ENCODE measurements around the gene SLC2A3. TPM values are rescaled to one million over a fixed set of nuclear protein-coding genes. Genes with fewer than 3 reads are reported as not detected.
A peak's percentile ranks its signal among the peaks of the same experiment; 100 is the strongest.

SLC2A3 gene
- total and polyA plus RNA-seq, 2 donors (not counting 3 experiments of a cell fraction or from before 2014, with no cell fraction given) = 13.9 to 20.8 TPM

GRCh38 chr12:7970475-7971252, 34.7 kb upstream of the SLC2A3 start:
- no peaks in the 10 kb centered on the region for H3K9me1 ChIP-seq (replicated peaks; ENCODE audit: control insufficient read depth, extremely low read depth, insufficient read depth, low read length)
- ChIA-PET POLR2A (interaction anchor here (1.3 to 1.7 kb wide), 2 partner anchors 35 to 69 kb away, joined by 3 to 23 read pairs; partner anchors contain the start of gene SLC2A3), CTCF (interaction anchor here (0.6 to 5.1 kb wide), 7 partner anchors 10 to 107 kb away, joined by 3 to 34 read pairs (median 7); partner anchors contain the start of gene SLC2A3)
- BruUV-seq (replicated peaks) = no TSS peak
- no peaks in the 10 kb centered on the region for H3K36me3 ChIP-seq (ENCODE audit: control insufficient read depth in 2 of 2, extremely low read depth in 1 of 2, insufficient read depth in 2 of 2, low read length in 2 of 2)
- H3K9ac ChIP-seq (replicated peaks; ENCODE audit: extremely low read depth, insufficient read depth, low read length) = peak overlapping the region; percentile 50
- TF ChIP-seq MYC (IDR thresholded peaks at IDR 0.05; ENCODE audit: low read depth, low read length) (no peak), GATA2 (IDR thresholded peaks at IDR 0.05; ENCODE audit: insufficient read depth, insufficient read length, low read depth, low read length) (peak; percentile 9), POLR2AphosphoS5 (IDR thresholded peaks at IDR 0.05; ENCODE audit: insufficient read depth, low read depth, low read length) (peak; percentile 68), JUN (IDR thresholded peaks at IDR 0.05; ENCODE audit: borderline replicate concordance, insufficient read depth, insufficient read length, low read depth) (no peak), POLR2A (IDR thresholded peaks at IDR 0.05; ENCODE audit: low read depth, low read length) (peak; percentile 59), MAX (IDR thresholded peaks at IDR 0.05; ENCODE audit: insufficient read depth, insufficient read length) (peak; percentile 41), EZH2 (IDR thresholded peaks at IDR 0.05; ENCODE audit: borderline replicate concordance, low read depth, low read length, severe bottlenecking) (no peak)
- H3K4me3 ChIP-seq (replicated peaks in 1 of 3; ENCODE audit: insufficient read depth in 1 of 3, low read depth in 1 of 3, low read length in 3 of 3) = peak overlapping the region; percentile 5 to 41 (median 40)
- peak overlapping the region; percentile 60 for H3K27ac ChIP-seq (ENCODE audit: insufficient read depth, low read depth, low read length)
- FAIRE-seq (peak; percentile 54), DNase-seq (ENCODE audit: low read depth, low spot score) (peak; percentile 94)
- no peaks in the 10 kb centered on the region for H3K79me2 ChIP-seq (ENCODE audit: control insufficient read depth, insufficient read depth, low read length)
- H3K9me3 ChIP-seq (replicated peaks; ENCODE audit: control insufficient read depth, insufficient read depth, low read length) = no peaks in the 10 kb centered on the region
- no peaks in the 10 kb centered on the region for H3K27me3 ChIP-seq (ENCODE audit: control insufficient read depth in 2 of 2, insufficient read depth in 2 of 2, low read length in 2 of 2)
- H2AFZ ChIP-seq (ENCODE audit: low read depth, low read length) = peak overlapping the region; percentile 35
- dilution Hi-C loops (cut with MboI; ENCODE audit: extremely low pct_ligation_motif_present, low sequenced_read_pairs) (no loop called here), intact Hi-C loops (cut with micrococcal nuclease) (loop anchor here (1.0 kb wide), 3 partner anchors 20 to 56 kb away; partner anchors contain the start of gene SLC2A3)
- H3K4me2 ChIP-seq (ENCODE audit: insufficient read depth, low read length) = peak overlapping the region; percentile 58
- peaks cover 17% of the 10 kb centered on the region for H3K4me1 ChIP-seq (ENCODE audit: control insufficient read depth, extremely low read depth, insufficient read depth, low read length)
- no peaks in the 10 kb centered on the region for H4K20me1 ChIP-seq (replicated peaks; ENCODE audit: control insufficient read depth, extremely low read depth, insufficient read depth, low read length)
